ENCODE measurements around the gene RGS6. TPM values are rescaled to one million over a fixed set of nuclear protein-coding genes. Genes with fewer than 3 reads are reported as not detected.

Gene RGS6
- total RNA-seq, 1 donor from 2014 or later, result 0.24 TPM

DNA sequence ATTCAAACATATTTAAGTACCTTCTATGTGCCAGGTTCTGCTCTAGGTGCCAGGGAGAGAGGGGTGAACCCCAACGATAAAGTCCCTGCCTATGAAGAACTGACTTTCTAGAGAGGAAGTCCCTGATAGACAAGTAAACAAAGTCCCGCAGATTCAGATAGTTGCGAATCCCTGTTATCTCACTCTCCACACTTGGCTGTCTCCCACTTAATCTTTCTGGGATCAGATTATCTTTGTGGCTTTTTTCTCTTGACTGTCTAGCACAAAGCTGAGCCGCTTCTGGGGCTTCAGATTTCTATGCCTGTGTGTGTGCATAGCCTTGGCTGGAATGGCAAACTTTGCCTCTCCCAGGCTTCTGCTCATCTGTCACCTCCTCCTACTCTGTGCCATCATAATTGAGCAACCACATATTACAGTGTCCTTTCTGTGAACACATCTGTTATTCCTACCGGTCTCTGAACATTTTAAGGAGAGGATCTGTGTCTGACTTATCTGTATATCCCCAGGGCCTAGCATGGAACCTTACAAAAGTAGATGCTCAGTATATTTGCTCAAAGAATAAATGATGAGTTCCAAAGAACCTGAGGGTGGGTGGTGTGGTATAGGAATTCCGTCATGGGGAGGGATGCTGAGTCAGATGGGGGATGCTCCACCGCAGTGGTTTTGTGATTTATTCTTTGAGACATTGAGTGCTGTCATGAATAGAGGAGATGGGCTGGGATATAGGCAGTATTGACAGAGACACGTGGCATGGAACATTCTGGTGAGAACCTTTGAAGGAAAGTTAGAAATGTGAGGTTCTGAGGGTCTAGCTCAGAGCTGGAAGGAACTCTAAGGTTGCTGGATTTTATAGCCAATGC is 28.5 kb downstream of the RGS6 start:
- Mint-ChIP-seq H3K36me3 (ENCODE audit: unreplicated experiment) (no peaks in the 10 kb centered on the region), H3K27ac (ENCODE audit: unreplicated experiment) (no peak overlapping the region), H3K4me1 (ENCODE audit: unreplicated experiment) (no peaks in the 10 kb centered on the region), H3K27me3 (ENCODE audit: unreplicated experiment) (no peaks in the 10 kb centered on the region), H3K4me3 (ENCODE audit: unreplicated experiment) (no peak overlapping the region), H3K9me3 (ENCODE audit: unreplicated experiment) (no peaks in the 10 kb centered on the region)
- DNase-seq (ENCODE audit: extremely low spot score, unreplicated experiment), result no peak
- TF ChIP-seq CTCF (IDR thresholded peaks at IDR 0.05), result no peak

GRCh38 chr14:71961972-71962371 is 29.7 kb downstream of the RGS6 start:
- no peaks in the 10 kb centered on the region for H3K9me3 Mint-ChIP-seq (ENCODE audit: unreplicated experiment)
- no peak for TF ChIP-seq CTCF (IDR thresholded peaks at IDR 0.05)
- no peak overlapping the region for H3K4me3 Mint-ChIP-seq (ENCODE audit: unreplicated experiment)
- no peaks in the 10 kb centered on the region for H3K27me3 Mint-ChIP-seq (ENCODE audit: unreplicated experiment)
- H3K36me3 Mint-ChIP-seq (ENCODE audit: unreplicated experiment), result no peaks in the 10 kb centered on the region
- no peak for DNase-seq (ENCODE audit: extremely low spot score, unreplicated experiment)
- H3K4me1 Mint-ChIP-seq (ENCODE audit: unreplicated experiment), result no peaks in the 10 kb centered on the region
- H3K27ac Mint-ChIP-seq (ENCODE audit: unreplicated experiment), result no peak overlapping the region

- Mint-ChIP-seq H3K27ac (ENCODE audit: unreplicated experiment) (no peak overlapping the region), H3K4me3 (ENCODE audit: unreplicated experiment) (no peak overlapping the region), H3K36me3 (ENCODE audit: unreplicated experiment) (no peaks in the 10 kb centered on the region), H3K27me3 (ENCODE audit: unreplicated experiment) (no peaks in the 10 kb centered on the region), H3K9me3 (ENCODE audit: unreplicated experiment) (peaks cover 5% of the 10 kb centered on the region), H3K4me1 (ENCODE audit: unreplicated experiment) (no peaks in the 10 kb centered on the region)
- DNase-seq (ENCODE audit: extremely low spot score, unreplicated experiment), result no peak
- TF ChIP-seq CTCF (IDR thresholded peaks at IDR 0.05), result no peak
Measured at GRCh38 chr14:71964716-71965115, 32.5 kb downstream of the RGS6 start.

GRCh38 chr14:71966528-71966927 is 34.3 kb downstream of the RGS6 start:
- H3K4me3 Mint-ChIP-seq (ENCODE audit: unreplicated experiment), result no peak overlapping the region
- no peaks in the 10 kb centered on the region for H3K27me3 Mint-ChIP-seq (ENCODE audit: unreplicated experiment)
- H3K9me3 Mint-ChIP-seq (ENCODE audit: unreplicated experiment), result peaks cover 9% of the 10 kb centered on the region
- no peaks in the 10 kb centered on the region for H3K4me1 Mint-ChIP-seq (ENCODE audit: unreplicated experiment)
- no peak for DNase-seq (ENCODE audit: extremely low spot score, unreplicated experiment)
- H3K36me3 Mint-ChIP-seq (ENCODE audit: unreplicated experiment), result no peaks in the 10 kb centered on the region
- H3K27ac Mint-ChIP-seq (ENCODE audit: unreplicated experiment), result no peak overlapping the region
- no peak for TF ChIP-seq CTCF (IDR thresholded peaks at IDR 0.05)

- peaks cover 9% of the 10 kb centered on the region for H3K9me3 Mint-ChIP-seq (ENCODE audit: unreplicated experiment)
- no peak for TF ChIP-seq CTCF (IDR thresholded peaks at IDR 0.05)
- no peak overlapping the region for H3K4me3 Mint-ChIP-seq (ENCODE audit: unreplicated experiment)
- no peaks in the 10 kb centered on the region for H3K36me3 Mint-ChIP-seq (ENCODE audit: unreplicated experiment)
- no peak overlapping the region for H3K27ac Mint-ChIP-seq (ENCODE audit: unreplicated experiment)
- H3K4me1 Mint-ChIP-seq (ENCODE audit: unreplicated experiment), result no peaks in the 10 kb centered on the region
- DNase-seq (ENCODE audit: extremely low spot score, unreplicated experiment), result no peak
- H3K27me3 Mint-ChIP-seq (ENCODE audit: unreplicated experiment), result no peaks in the 10 kb centered on the region
Measured at GRCh38 chr14:71967704-71968103, 35.5 kb downstream of the RGS6 start.

All from osteocyte (in vitro differentiated cells).